ENCODE results near the gene MBD5.

MBD5 gene

GRCh38 chr2:148509288-148509902, 488.5 kb downstream of the MBD5 start:
- DNase-seq (ENCODE audit: low read depth) = peak; percentile 93
- H3K4me3 ChIP-seq (ENCODE audit: low read depth, low read length) = peak overlapping the region; percentile 40; the same call in 1 of the 2 replicates
- peak; percentile 98 for TF ChIP-seq CTCF (IDR thresholded peaks at IDR 0.05; ENCODE audit: insufficient read depth, low read depth, low read length, missing control alignments)

- TF ChIP-seq CTCF (IDR thresholded peaks at IDR 0.05; ENCODE audit: insufficient read depth, low read depth, low read length, missing control alignments) = no peak
- no peak overlapping the region for H3K4me3 ChIP-seq (ENCODE audit: low read depth, low read length)
- DNase-seq (ENCODE audit: low read depth) = no peak
These were observed 491.0 kb downstream of the MBD5 start for GRCh38 chr2:148511883-148512282.

GRCh38 chr2:148512501-148512900, 491.6 kb downstream of the MBD5 start:
- TF ChIP-seq CTCF (IDR thresholded peaks at IDR 0.05; ENCODE audit: insufficient read depth, low read depth, low read length, missing control alignments) = no peak
- DNase-seq (ENCODE audit: low read depth) = no peak
- no peak overlapping the region for H3K4me3 ChIP-seq (ENCODE audit: low read depth, low read length)

- DNase-seq (ENCODE audit: low read depth) = no peak
- TF ChIP-seq CTCF (IDR thresholded peaks at IDR 0.05; ENCODE audit: insufficient read depth, low read depth, low read length, missing control alignments) = no peak
- no peak overlapping the region for H3K4me3 ChIP-seq (ENCODE audit: low read depth, low read length)
These were observed 492.5 kb downstream of the MBD5 start for GRCh38 chr2:148513427-148513826.

- H3K4me3 ChIP-seq (ENCODE audit: low read depth, low read length) = no peak overlapping the region
- no peak for TF ChIP-seq CTCF (IDR thresholded peaks at IDR 0.05; ENCODE audit: insufficient read depth, low read depth, low read length, missing control alignments)
- DNase-seq (ENCODE audit: low read depth) = peak; percentile 14
These were observed 494.2 kb downstream of the MBD5 start for GRCh38 chr2:148515120-148515519.

- DNase-seq (ENCODE audit: low read depth) = no peak
- H3K4me3 ChIP-seq (ENCODE audit: low read depth, low read length) = no peak overlapping the region
- no peak for TF ChIP-seq CTCF (IDR thresholded peaks at IDR 0.05; ENCODE audit: insufficient read depth, low read depth, low read length, missing control alignments)
These were observed 495.1 kb downstream of the MBD5 start for GRCh38 chr2:148515976-148516375.

GRCh38 chr2:148517296-148517695, 496.4 kb downstream of the MBD5 start:
- no peak for TF ChIP-seq CTCF (IDR thresholded peaks at IDR 0.05; ENCODE audit: insufficient read depth, low read depth, low read length, missing control alignments)
- no peak overlapping the region for H3K4me3 ChIP-seq (ENCODE audit: low read depth, low read length)

More at GRCh38 chr2:148517296-148517695, 496.4 kb downstream of the MBD5 start:
- DNase-seq (ENCODE audit: low read depth) = no peak

Measured in GM12865 (cell line).